Right lobe of liver (tissue), 4 donors: ENCODE data around the gene NBAS.

ENCODE experiments used
- POLR2A ChIP-seq: fragments of 450-650 bp; IDR thresholded peaks from one replicate; pipeline ENCODE4 v1.6.1; 2017; ENCODE audit warnings: antibody characterized with exemption, mild to moderate bottlenecking
- TF ChIP-seq, protein P1 (sequence below), 4 donors: fragments of 200-600 bp in 3 of 4; fragments of 450-650 bp in 1 of 4; IDR thresholded peaks; one replicate each; pipeline versions ENCODE4 v1.5.1 to v1.8.0; 2016 to 2022; ENCODE audit warnings: antibody characterized with exemption in 4 of 4, mild to moderate bottlenecking in 2 of 4
- donor health status: DM: no; HTN: no; CAD: no.
- donor health status: DM: no; HTN: no; CAD: no.
- donor health status: DM: no; HTN: yes; CAD: no.

DNA sequence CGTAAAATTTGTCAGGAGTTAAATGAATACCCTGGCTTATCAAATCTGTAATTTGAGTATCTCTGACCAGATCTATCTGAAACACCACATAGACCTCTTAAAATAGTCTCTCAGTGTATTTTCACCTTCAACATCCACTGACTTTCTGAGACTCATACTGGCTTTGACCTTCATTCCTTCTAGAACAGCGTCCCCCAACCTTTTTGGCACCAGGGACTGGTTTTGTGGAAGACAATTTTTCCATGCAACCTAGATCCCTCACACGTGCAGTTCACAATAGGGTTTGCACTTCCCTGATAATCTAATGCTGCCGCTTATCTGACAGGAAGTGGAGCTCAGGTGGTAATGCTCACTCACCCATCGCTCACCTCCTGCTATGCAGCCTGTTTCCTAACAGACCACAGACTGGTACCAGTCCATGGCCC lies 3.2 kb downstream of the NBAS start:
- TF ChIP-seq, protein P1, sequence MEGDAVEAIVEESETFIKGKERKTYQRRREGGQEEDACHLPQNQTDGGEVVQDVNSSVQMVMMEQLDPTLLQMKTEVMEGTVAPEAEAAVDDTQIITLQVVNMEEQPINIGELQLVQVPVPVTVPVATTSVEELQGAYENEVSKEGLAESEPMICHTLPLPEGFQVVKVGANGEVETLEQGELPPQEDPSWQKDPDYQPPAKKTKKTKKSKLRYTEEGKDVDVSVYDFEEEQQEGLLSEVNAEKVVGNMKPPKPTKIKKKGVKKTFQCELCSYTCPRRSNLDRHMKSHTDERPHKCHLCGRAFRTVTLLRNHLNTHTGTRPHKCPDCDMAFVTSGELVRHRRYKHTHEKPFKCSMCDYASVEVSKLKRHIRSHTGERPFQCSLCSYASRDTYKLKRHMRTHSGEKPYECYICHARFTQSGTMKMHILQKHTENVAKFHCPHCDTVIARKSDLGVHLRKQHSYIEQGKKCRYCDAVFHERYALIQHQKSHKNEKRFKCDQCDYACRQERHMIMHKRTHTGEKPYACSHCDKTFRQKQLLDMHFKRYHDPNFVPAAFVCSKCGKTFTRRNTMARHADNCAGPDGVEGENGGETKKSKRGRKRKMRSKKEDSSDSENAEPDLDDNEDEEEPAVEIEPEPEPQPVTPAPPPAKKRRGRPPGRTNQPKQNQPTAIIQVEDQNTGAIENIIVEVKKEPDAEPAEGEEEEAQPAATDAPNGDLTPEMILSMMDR (IDR thresholded peaks at IDR 0.05) = no peak
- TF ChIP-seq POLR2A = no peak
